IMR-90 (cell line): ENCODE measurements around the gene SMIM14.

ENCODE experiments used
- BHLHE40 ChIP-seq: fragments of 150-350 bp; IDR thresholded peaks from 2 replicates; pipeline ENCODE4 v1.6.1; 2016; ENCODE audit warnings: mild to moderate bottlenecking, low read depth, low read length
- CTCF ChIP-seq: conservative IDR thresholded peaks from 2 replicates; pipeline ENCODE4 v1.5.1; 2012; ENCODE audit warnings: mild to moderate bottlenecking, low read depth, low read length, improper control_type of control experiment
- MAFK ChIP-seq: IDR thresholded peaks from 2 replicates; pipeline ENCODE4 v1.6.1; 2012; ENCODE audit warnings: low read depth, low read length, improper control_type of control experiment
- NFE2L2 ChIP-seq: fragments of 150-350 bp; IDR thresholded peaks from 2 replicates; pipeline ENCODE4 v1.6.1; 2016; ENCODE audit warnings: low read depth, mild to moderate bottlenecking, low read length

- no peak for TF ChIP-seq MAFK
- no peak for TF ChIP-seq CTCF
- no peak for TF ChIP-seq NFE2L2
- no peak for TF ChIP-seq BHLHE40
These were observed 24.0 kb upstream of the SMIM14 start for GRCh38 chr4:39662683-39663082.
